ENCODE data around the gene CFH.
"Not testable (repeated sequence)": the region's sequence is repeated elsewhere in the genome, so short reads cannot be mapped to it uniquely, and the experiment has no call there.

The CFH gene

DNA sequence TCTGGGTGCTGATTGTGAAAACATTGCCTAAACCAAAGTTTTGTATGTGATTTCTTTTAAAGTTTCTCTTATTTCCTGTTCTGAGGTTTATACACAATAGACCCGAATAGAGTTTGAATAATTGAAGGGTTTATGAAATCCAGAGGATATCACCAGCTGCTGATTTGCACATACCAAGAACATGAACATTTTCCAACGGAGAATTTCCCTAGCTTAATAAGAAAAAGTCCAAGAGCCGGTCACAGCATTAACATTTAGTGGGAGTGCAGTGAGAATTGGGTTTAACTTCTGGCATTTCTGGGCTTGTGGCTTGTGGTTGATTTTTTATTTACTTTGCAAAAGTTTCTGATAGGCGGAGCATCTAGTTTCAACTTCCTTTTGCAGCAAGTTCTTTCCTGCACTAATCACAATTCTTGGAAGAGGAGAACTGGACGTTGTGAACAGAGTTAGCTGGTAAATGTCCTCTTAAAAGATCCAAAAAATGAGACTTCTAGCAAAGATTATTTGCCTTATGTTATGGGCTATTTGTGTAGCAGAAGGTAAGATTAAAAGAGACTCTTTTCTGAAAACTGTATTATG, at the start of gene CFH:
TSS of gene CFH (plus strand) at position 407 of the 579 bp plus-strand sequence. CDS start at position 482, 75 bp downstream.
- peak; percentile 42 for DNase-seq (ENCODE audit: low spot score)

DNA sequence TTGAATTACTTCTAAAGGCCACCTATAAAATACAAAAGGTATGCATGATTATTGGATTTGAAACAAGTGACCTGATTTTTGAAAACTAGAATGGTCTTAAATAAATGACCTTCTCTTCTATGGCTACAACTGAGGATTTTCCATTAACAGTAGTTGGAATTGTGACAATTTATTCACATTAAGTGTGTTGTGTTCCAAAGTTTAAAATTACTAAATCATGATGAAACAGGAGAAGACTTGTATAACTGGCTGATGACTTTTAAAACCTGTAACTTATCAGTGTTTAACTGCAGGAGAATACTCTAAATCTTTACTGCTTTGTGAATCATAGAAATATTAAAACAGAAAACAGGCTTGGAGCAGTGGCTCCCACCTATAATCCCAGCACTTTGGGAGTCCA, 48.2 kb upstream of the CFH start:
- no peak for DNase-seq (ENCODE audit: low spot score)

DNA sequence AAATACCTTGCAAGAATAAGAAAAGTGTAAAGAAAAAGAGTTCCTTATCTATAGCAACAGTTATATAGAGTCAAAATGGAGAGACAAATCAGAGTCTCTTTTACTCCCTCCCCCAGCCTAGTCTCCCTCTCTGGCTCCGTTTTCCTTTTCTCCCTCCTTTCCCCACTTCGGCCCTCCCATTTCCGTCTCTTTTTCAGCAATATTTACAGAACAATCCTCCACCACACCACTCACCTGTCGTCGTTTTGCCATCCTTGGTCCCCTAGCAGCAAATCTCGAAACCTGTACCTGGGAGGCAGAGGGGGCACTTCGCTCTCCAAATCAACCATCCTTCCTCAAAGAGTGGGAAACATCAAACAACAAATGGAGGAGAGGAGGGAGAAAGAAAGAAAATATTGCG, 43.9 kb upstream of the CFH start:
- no peak for DNase-seq (ENCODE audit: low spot score)

DNA sequence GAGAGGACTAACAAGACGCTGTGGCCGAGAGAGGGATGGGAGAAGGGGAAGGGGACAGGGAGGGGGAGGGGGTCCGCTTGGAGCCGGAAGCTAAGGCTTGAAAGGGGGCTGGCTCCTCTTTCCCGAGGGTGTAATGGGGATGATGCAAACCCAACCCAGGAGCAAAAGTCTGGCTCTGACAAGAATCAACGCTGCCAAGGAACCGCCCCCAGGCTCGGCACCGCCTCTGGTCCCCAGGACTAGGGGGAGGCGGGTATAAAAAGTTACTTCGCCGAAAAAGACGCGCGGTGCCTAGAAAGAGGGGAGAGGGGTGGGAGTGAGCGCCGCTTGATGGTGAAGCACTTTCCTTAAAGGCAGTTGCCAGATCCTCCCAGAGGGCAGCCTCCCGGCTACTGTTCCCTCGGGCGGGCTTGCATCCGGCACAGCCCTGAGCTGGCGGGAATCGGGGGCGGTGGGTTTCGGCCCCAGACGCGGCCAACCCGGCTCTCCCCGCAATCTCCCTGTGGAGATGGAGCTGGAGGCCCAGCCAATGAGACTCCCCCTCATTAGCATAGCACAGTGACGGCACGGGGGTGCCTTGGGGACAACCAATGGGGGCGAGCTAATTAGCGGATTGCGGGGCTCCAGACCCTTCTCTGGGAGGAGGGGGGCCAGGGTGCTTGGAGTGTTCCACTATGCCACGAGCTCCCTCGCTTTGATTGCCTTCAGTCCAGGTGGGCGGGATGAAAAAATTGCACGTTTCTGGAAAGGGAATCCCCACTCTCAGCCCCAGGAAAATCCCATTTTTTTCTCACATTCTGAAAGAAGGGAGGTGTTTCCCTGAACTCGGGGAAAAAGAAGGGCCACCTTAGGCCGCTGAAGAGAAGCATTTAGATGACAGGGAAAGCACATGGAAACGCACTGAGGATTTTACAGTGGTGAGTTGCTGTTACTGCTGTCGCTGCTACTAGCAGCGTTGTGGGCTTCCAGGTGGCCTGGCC, 43.2 kb upstream of the CFH start, which contains the start of gene KCNT2:
TSS of gene KCNT2 (minus strand) at position 51 of the 980 bp plus-strand sequence. CDS start 131 bp downstream, outside the sequence.
- peak; percentile 27 for DNase-seq (ENCODE audit: low spot score)

DNA sequence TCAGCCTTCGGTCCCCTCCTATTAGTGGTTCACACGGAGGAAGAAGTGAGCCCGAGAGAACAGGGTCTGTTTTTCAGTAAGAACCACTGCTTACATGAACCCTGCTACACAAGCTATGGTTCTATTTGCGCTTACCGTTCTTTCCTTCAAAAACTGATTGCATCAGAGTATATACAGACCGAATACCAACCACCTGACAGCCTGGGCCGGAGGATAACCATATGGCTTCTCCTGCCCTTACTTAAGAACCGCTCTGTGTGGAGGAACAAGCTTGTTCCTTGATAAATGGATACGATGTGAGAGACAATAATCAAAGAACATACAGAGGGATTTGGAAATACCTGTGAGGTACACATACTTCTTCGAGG, 42.5 kb upstream of the CFH start:
- DNase-seq (ENCODE audit: low spot score): no peak

DNA sequence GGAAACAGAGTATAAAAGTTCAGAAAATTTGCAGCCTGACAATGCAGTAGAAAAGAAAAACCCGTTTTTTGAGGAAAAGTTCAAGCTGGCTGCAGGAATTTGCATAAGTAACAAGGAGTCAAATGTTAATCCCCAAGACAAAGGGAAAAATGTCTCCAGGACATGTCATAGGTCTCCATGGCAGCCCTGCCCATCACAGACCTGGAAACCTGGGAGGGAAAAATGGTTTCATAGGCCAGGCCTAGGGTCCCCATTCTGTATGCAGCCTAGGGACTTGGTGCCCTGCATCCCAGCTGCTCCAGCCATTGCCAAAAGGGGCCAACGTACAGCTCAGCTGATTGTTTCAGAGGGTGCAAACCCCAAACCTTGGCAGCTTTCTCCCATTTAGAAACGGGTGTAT, 40.0 kb upstream of the CFH start:
- no peak for DNase-seq (ENCODE audit: low spot score)

DNA sequence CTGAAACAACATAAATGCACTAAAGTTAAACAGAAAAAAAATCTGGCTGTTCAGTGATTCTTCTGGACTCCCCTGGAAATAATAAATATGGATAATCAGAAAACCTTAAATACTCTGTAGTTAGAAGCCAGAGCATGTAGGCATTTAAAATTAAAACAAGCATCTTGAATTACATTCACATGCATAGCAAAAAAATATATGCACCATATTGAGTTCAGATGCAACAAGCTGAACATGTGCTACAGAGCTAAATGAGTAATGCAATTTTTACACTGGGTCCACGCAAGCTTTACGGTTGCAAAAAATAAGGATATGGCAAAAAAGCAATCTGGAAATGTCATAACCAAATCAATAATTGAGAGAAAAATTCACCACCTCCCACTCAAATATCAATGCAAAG, 32.1 kb upstream of the CFH start:
- DNase-seq (ENCODE audit: low spot score): no peak

DNA sequence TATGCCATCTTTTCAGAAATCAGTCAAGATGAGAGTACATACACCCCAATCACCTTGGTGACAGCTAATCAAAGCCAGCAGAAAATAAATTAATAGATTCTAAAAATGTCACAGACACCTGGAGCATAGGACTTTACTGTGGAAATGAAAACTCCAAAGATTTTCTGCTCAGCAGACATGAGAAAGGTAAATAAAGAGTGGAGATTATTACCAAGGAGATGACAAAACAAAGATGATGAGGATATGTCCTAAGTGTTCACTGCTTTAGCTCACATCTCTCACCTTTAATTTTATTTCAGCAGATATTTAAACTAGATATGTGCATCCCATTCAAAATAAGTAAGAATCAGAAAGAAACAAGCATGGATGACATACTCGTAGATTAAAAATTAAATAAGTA, 28.8 kb upstream of the CFH start:
- DNase-seq (ENCODE audit: low spot score): no peak

DNA sequence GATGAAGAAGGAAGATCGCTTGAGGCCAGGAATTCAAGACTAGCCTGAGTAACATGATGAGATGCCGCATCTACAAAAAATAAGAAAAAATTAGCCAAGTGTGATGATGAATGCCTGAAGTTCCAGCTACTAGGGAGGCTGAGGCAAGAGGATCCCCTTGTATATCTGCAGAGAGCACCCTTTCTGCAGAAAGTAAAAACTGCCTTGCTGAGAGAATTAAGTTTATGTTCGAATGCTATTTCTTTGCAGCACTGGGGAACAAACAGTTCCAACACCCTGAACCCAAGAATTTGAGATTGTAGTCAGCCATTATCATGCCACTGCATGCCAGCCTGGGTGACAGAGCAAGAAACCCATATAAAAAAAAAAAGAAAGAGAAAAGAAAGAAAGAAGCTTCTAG, 23.0 kb upstream of the CFH start:
- no peak for DNase-seq (ENCODE audit: low spot score)

DNA sequence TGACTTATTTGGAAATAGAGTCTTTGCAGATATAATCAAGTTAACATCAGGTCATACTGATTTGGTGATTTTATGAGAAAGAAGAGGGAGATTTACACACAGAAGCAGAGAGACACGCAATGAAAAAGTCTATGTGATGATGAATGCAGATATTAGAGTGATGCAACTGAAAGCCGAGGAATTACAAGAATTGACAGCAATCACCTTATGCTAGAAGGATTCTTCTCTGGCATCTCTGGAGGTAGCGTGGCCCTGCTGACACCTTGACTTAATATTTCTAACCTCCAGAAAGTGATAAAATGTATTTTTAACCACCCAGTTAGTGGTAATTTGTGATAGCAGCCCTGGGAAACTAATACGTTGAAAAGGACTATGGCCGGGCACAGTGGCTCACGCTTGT, 14.2 kb upstream of the CFH start:
- no peak for DNase-seq (ENCODE audit: low spot score)

DNA sequence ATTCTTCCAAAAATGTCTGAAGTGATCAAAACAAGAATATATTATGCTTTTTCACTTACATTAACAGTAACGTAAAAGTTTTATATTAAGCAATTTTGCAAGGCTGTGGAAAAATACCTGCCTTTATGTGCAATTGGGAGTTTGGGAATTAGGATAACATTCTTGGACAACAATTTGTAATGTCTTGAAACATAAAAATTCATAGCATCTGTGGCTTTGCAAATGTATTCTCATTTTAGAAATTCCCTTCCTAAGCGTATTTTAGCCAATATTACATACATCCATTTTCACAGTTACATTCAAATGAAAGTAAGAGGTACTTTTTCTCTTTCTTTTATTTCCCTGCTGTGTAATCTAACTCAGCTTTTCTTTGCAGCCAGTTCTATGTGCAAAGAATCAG, 13.4 kb upstream of the CFH start:
- DNase-seq (ENCODE audit: low spot score): no peak

DNA sequence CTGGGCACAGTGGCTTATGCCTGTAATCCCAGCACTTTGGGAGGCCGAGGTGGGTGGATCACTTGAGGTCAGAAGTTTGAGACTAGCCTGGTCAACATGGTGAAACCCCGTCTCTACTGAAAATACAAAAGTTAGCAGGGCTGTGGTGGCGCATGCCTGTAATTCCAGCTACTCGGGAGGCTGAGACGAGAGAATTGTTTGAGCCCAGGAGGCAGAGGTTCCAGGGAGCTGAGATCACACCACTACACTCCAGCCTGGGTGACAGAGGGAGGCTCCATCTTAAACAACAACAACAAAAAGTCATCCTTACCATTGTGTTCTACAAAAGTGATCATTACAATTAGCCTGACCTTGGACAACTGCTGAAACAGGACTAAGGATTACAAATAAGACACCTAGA, 12.6 kb upstream of the CFH start:
- not testable (repeated sequence) for DNase-seq (ENCODE audit: low spot score)

DNA sequence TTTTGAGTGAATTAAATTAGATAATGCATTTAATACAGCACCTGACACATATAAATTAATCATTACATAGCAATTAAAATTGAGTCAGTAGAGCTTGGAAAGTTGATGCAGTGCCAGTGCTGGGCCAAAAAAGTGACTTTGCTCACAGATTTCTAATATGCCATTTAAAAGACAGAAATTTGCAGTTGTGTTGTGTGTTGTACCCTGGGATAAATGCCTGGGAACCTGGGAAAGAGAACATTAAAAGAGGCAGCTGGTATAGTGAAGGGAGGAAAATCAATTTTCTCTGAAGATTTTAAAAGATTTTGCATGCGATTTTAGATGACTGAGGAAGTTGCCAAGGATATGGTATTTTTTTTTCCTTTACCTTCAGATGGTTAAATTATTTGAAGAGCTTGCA, 10.9 kb upstream of the CFH start:
- no peak for DNase-seq (ENCODE audit: low spot score)

DNA sequence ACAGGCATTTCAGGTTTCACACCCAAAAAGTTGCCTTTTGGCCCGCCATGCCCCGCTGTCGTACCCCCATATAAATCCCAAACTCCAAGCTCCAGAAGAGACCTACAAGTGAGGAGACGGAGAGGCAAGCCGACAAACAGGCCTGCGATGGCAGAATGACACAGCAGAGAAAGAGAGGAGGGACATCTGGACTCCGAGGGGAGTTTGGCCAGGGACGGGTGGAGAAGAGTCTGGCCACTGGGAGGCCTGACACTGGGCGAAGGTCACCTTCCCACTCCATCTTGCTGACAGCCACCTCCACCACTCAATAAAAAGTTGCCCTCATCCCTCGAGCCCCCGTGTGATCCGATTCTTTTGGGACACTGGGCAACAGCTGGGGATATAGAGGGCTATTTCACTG, 1.9 kb upstream of the CFH start:
- no peak for DNase-seq (ENCODE audit: low spot score)

DNA sequence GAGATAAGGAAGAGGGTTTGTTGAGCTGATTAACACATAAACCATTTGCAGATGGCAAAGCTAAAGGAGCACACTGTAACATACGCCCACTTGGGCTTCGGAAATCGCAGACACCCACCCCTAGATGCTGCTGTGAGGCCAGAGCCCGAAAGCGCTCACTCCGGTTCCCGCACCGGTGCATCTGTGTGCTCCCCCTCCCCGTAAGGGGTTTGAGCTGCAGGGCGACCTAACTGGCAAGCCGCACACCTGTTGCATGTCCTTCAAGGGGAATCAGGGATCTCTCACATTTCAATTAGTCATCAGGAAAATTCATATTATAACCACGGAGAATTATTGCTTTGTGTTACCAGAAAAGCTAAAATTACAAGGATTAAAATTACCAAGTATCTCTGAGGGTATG, 1.4 kb upstream of the CFH start:
- no peak for DNase-seq (ENCODE audit: low spot score)

DNA sequence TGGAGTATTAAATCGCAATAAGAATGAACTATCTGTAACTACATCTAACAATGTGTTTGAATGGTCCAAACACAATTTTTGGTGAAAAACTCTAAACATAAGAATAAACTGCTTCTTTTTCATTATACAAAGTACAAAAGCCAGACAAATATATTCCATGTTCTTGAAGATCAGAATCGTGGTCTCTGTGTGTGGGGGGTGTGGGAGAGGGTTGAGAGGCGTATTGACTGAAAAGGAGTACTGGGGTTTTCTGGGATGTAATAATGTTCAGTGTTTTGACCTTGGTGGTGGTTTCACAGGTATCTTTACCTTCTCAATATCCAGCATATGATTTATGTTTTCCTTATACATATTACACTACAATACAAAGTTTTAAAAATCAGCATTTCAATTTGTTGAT, 764 bp upstream of the CFH start:
- DNase-seq (ENCODE audit: low spot score): no peak

DNA sequence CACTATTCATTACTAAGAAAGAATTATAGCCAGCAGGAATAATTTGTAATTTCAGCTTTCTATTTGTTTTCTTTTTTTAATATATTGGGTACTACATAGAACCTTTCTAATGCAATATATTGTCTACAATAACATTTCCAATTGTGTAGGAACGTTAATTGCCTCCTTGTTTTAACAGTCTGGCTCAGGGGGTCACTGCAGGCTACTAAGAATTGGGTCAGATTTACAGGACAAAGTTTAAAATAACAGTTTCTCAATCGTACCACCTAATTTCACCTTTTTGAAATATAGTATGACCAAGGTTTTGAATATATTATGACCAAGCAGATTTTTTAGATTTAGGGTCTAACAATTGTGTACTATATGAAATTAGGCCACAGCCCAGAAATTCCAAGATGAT, 2.4 kb downstream of the CFH start:
- DNase-seq (ENCODE audit: low spot score): no peak

DNA sequence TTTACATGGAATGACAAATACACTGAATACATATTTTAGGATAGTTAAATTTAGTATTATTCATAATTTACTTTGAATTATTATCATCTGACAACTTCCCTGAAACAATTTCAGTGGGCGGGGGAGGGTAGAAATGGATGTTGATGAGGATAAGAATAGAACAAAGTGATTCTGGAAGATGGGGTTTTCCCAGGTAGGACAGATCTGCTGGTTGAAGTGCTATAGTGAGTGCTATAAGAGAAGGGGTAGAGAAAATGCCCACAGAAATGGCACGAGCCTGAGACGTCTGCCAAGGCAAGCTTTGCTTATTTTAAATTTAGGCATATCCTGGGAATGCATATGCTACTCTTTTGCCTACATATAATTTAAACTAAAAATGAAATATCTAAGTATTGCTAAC, 3.2 kb downstream of the CFH start:
- no peak for DNase-seq (ENCODE audit: low spot score)

DNA sequence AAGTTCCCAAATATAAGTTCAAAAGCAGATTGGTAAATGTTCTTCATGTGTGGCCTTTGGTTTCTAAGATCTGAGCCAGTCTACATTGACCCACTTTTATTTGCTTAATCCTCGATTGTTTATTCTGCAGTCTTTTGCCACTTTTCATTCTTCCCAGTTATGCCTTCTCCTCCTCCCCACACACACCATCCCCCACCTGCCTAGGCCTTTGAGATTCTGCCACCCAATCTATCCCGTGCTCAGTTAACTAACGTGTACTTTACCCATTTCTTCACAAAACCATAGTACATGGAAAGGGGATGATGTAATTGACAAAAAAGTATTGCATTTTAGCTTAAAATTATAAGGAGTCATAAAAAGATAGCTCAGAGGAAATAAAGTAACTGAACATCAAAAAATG, 3.7 kb downstream of the CFH start:
- DNase-seq (ENCODE audit: low spot score): no peak

DNA sequence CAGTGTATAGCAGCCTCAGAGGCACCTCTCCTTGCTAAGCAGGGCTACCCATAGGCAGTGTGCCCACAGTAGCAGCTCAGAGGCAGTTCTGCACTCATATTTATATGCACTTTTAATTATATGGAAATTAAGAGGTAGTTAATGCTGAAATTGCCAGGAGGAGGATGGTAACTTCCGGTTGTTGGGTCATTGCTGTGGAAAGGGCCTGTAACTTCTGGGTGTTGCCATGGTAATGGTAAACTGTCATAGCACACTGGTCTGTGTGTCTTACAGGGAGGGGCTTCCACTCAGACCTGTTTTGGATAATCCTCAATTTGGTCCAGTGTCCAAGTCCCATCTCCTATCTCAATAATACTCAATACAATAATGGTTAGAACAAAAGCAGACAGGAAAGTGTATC, 7.6 kb downstream of the CFH start:
- DNase-seq (ENCODE audit: low spot score): no peak

DNA sequence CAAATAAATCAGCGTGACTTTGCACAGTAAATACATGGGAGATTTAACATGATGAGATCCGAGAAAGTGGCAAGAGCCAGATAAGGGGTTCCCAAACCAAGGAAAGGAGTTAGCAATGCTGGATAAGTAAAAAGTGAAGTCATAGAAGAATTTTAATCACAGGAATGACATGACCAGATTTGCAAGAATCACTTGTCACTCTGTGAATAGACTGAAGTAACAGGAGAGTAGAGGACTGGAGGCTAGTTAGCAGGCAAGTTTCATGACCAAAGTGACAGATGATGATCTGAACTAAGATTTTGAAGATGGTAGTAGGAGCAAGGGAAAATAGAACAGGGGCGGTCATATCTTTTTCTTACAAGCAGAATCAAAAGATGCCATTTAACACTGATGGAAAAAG, 8.4 kb downstream of the CFH start:
- no peak for DNase-seq (ENCODE audit: low spot score)

DNA sequence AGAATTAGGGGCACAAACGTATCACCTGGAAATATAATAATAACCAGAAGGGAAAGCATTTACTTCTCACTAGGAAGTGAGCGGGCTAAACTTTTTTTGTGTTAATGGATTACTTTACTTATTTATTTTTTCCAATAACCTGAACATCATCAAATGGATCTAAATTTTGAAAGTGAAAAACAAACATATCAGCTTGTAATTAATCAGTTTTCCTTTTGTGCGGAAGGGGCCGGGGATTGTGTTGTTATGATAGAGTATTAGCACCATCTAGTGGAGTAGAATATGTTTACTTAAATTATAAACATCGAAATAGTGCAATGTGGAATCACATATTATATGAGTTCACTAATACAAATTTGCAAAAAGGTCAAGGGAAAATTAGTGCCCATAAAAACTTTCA, 9.0 kb downstream of the CFH start:
- DNase-seq (ENCODE audit: low spot score): peak; percentile 25

DNA sequence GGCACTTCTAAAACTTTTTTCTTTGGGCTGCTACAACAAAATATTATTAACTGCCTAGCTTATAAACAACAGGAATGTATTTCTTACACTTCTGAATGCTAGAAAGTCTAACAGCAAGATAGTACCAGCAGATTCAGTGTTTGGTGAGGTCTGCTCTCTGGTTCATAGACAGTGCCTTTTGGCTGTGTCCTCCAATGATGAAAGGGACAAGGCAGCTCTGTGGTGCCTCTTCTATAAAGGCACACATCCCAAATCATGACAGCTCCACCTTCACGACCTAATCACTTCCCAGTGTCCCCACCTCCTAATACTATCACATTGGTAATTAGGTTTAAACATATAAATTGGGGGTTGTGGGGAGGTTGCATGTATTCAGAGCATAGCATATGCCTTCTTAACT, 9.5 kb downstream of the CFH start:
- no peak for DNase-seq (ENCODE audit: low spot score)

DNA sequence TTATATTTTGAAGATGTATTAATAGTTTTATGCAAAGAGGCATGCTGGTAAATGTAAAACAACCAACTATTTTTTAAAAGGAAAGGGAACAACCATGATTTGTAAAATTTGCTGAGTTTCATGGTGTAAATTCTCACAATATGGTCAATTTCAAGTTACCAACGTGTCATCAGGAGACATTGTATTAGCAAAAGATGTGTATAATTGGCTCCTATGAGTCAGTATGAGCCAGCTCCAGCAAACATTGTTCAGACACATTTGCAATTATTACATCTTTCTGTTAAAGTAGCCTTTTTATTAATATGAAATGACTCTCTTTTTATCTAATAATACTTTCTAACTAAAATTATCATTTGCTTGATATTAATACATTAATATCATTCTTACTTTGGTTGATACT, 15.3 kb downstream of the CFH start:
- no peak for DNase-seq (ENCODE audit: low spot score)
